ENCODE results near the gene SEC61G. TPM values are rescaled to one million over a fixed set of nuclear protein-coding genes. Genes with fewer than 3 reads are reported as not detected.

The SEC61G gene
- total RNA-seq, 2 experiments from 2014 or later, result 88.7 to 146 TPM

DNA sequence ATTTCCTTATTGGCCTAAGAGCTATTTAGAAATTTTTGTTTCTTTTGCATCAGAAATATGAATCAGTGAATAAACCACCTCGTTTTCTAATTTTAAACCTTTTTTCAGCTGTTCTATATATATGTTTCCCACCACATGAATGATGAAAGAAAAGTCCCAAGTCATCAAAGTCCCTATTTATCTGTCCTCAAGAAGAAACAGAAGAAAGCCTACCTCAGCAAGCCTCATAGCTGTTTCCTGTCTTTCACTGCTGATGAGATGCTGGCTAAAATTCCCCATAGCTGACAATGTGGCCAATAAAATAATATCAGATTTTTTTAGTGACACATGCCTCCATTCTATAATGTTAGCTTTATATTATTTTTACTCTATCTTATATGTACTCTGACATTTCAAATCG, 54.2 kb downstream of the SEC61G start:
- Histone ChIP-seq H3K36me3 (ENCODE audit: insufficient read depth, low read length) (no peaks in the 10 kb centered on the region), H3K79me2 (ENCODE audit: insufficient read depth, low read depth, low read length) (no peaks in the 10 kb centered on the region), H3K9me2 (ENCODE audit: insufficient read depth, low read length) (no peaks in the 10 kb centered on the region), H2AFZ (ENCODE audit: low read length) (no peak overlapping the region), H3K27ac (ENCODE audit: low read depth, low read length, poor library complexity, severe bottlenecking) (no peak overlapping the region), H3K4me2 (ENCODE audit: low read length) (no peak overlapping the region), H3K4me3 (ENCODE audit: low read depth, low read length, poor library complexity, severe bottlenecking) (no peak overlapping the region), H3K9me3 (ENCODE audit: low read length) (0 out of 2 replicates have a peak, but pooled peaks cover 4% of the 10 kb centered on the region), H4K20me1 (ENCODE audit: insufficient read depth, low read length) (no peaks in the 10 kb centered on the region), H3K4me1 (ENCODE audit: insufficient read depth, low read length, poor library complexity, severe bottlenecking) (no peaks in the 10 kb centered on the region)
- intact Hi-C loops (cut with micrococcal nuclease; ENCODE audit: unreplicated experiment), result no loop called here
- POLR2A ChIA-PET, result interaction anchor here (0.6 kb wide), 1 partner anchor 69 kb away, joined by 4 read pairs; no protein-coding TSS in a partner anchor
- no peak for TF ChIP-seq EZH2phosphoT487 (IDR thresholded peaks at IDR 0.05; ENCODE audit: borderline replicate concordance, low read depth, low read length)
- TF ChIP-seq, protein P1, sequence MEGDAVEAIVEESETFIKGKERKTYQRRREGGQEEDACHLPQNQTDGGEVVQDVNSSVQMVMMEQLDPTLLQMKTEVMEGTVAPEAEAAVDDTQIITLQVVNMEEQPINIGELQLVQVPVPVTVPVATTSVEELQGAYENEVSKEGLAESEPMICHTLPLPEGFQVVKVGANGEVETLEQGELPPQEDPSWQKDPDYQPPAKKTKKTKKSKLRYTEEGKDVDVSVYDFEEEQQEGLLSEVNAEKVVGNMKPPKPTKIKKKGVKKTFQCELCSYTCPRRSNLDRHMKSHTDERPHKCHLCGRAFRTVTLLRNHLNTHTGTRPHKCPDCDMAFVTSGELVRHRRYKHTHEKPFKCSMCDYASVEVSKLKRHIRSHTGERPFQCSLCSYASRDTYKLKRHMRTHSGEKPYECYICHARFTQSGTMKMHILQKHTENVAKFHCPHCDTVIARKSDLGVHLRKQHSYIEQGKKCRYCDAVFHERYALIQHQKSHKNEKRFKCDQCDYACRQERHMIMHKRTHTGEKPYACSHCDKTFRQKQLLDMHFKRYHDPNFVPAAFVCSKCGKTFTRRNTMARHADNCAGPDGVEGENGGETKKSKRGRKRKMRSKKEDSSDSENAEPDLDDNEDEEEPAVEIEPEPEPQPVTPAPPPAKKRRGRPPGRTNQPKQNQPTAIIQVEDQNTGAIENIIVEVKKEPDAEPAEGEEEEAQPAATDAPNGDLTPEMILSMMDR (conservative IDR thresholded peaks at IDR 0.05; ENCODE audit: low read length), result no peak
- CTCF ChIA-PET (ENCODE audit: unreplicated experiment), result no interaction called here
- BruUV-seq (replicated peaks), result no TSS peak
- DNase-seq (ENCODE audit: low spot score), result no peak

Other genes with a start within 250 kb of the SEC61G start
- not detected in 2 replicates for gene VSTM2A, start 216.8 kb downstream of the SEC61G start, total RNA-seq (2014; rRNA removed; shearing (Covaris generic))
- not detected in 2 replicates for gene VSTM2A, start 216.8 kb downstream of the SEC61G start, total RNA-seq (2022)